Measurements from ENCODE around the gene MYO16.

Gene MYO16

DNA sequence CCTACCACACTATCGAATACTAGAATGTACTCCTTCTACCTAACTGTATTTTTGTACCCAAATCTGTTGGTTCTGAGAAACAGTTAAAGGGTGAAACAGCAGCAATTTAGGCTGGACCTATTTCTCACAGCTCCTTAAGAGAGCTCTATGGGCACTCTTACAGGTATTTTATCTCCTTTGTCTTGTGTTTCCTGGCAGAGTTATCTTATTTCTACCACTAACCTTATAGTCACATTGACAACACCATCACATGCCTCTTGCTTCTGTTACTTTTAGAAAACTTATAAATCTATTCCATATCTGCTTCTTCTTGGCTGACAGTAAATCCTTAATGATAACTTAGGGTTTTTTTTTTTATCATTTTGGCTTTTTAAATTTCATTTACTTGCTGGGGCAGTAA, 130.7 kb downstream of the MYO16 start:
- Histone ChIP-seq H3K27me3 (ENCODE audit: control insufficient read depth in 2 of 2, insufficient read depth in 2 of 2, low read length in 2 of 2) (no peaks in the 10 kb centered on the region), H3K4me3 (ENCODE audit: low read length in 2 of 2) (no peak overlapping the region), H3K36me3 (ENCODE audit: control insufficient read depth in 2 of 2, insufficient read depth in 2 of 2, low read length in 2 of 2) (no peaks in the 10 kb centered on the region), H3K9me3 (ENCODE audit: control insufficient read depth in 2 of 2, low read length in 2 of 2) (no peaks in the 10 kb centered on the region), H3K9ac (ENCODE audit: low read depth in 1 of 2, low read length in 2 of 2) (no peak overlapping the region), H3K27ac (ENCODE audit: low read depth in 2 of 2, low read length in 2 of 2) (no peak overlapping the region), H3K4me1 (ENCODE audit: control insufficient read depth in 2 of 2, insufficient read depth in 2 of 2, low read length in 2 of 2) (no peaks in the 10 kb centered on the region)

DNA sequence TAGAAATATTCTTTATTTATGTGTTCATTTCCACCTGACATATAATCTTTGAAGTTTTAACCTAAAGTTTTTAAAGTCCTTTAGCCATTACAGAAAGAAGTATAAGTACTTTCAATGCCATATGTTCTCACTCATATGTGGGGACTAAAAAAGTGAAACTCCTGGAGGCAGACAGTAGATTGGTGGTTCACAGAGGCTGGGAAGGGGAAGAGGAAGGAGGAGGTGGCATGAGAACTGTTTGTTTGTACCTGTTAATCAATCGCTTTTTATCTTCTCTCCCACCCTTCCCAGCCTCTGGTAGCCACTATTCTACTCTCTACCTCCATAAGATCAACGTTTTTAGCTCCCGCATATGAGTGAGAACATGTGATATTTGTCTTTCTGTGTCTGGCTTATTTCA, 131.1 kb downstream of the MYO16 start:
- no peaks in the 10 kb centered on the region for H3K9me3 ChIP-seq (ENCODE audit: control insufficient read depth in 2 of 2, low read length in 2 of 2)
- no peaks in the 10 kb centered on the region for H3K27me3 ChIP-seq (ENCODE audit: control insufficient read depth in 2 of 2, insufficient read depth in 2 of 2, low read length in 2 of 2)
- no peak overlapping the region for H3K4me3 ChIP-seq (ENCODE audit: low read length in 2 of 2)
- no peak overlapping the region for H3K9ac ChIP-seq (ENCODE audit: low read depth in 1 of 2, low read length in 2 of 2)
- H3K4me1 ChIP-seq (ENCODE audit: control insufficient read depth in 2 of 2, insufficient read depth in 2 of 2, low read length in 2 of 2), result no peaks in the 10 kb centered on the region
- no peak overlapping the region for H3K27ac ChIP-seq (ENCODE audit: low read depth in 2 of 2, low read length in 2 of 2)
- no peaks in the 10 kb centered on the region for H3K36me3 ChIP-seq (ENCODE audit: control insufficient read depth in 2 of 2, insufficient read depth in 2 of 2, low read length in 2 of 2)

DNA sequence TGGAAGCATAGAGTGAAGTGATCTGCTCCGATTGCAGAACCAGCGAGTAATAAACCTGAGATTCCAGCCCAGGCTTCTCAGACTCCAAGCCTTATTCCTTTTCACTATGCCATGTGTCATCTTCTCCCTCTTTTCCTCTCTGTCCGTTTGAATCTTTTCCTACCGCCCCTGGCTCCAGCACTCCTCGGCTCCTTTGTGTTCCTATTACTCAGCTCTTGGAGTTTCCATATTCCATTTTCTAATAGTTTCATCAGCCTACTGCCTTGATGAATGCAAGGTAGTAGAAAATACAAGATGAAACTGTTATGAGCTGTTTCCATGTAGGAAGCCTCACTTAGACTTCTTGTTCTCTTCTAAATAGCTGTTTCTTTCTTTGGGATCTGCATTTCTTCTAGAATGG, 138.6 kb downstream of the MYO16 start:
- no peak overlapping the region for H3K27ac ChIP-seq (ENCODE audit: low read depth in 2 of 2, low read length in 2 of 2)
- H3K36me3 ChIP-seq (ENCODE audit: control insufficient read depth in 2 of 2, insufficient read depth in 2 of 2, low read length in 2 of 2), result no peaks in the 10 kb centered on the region
- H3K9ac ChIP-seq (ENCODE audit: low read depth in 1 of 2, low read length in 2 of 2), result no peak overlapping the region
- no peaks in the 10 kb centered on the region for H3K9me3 ChIP-seq (ENCODE audit: control insufficient read depth in 2 of 2, low read length in 2 of 2)
- H3K4me3 ChIP-seq (ENCODE audit: low read length in 2 of 2), result no peak overlapping the region
- H3K4me1 ChIP-seq (ENCODE audit: control insufficient read depth in 2 of 2, insufficient read depth in 2 of 2, low read length in 2 of 2), result no peaks in the 10 kb centered on the region
- no peaks in the 10 kb centered on the region for H3K27me3 ChIP-seq (ENCODE audit: control insufficient read depth in 2 of 2, insufficient read depth in 2 of 2, low read length in 2 of 2)

DNA sequence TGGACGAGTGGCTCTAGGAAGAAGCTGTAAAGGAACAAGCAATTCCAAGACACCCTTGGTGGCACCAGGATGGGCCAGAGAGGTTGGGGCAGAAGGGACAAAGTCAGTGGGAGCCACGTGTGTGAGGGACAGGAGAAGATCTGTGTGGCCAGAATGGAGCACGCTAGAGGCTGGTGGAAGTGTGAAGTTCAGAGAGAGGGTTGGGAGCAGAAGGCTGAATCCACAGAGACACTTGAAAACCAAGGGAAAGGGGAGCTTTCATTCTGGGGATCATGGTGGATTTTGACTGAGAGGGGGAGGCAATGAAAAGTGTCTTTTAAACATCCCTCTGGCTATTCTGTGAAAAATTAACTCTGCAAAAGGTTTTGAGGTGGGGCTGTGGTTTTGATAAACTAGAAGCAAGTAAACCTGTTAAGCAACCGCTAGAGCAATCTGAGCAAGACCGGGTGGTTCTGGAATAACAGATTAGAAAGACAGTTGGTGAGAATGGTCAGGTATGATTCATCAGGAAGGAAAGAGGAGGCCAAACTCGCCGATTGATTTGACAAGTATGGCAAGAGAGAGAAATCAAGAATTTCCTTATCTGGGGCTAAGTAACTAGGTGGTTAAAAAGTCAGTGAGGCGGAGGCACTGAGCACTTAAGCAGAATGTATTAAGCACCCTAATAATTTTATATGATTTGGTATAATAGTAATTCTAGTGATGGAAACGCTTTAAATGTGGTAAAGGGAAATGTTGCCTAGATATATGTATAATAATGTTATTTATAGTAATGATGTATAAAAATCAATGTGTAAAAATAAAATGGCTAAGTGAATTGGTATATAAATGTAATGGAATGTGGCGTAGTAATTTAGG, 140.0 kb downstream of the MYO16 start:
- Histone ChIP-seq H3K9me3 (ENCODE audit: control insufficient read depth in 2 of 2, low read length in 2 of 2) (no peaks in the 10 kb centered on the region), H3K27ac (ENCODE audit: low read depth in 2 of 2, low read length in 2 of 2) (no peak overlapping the region), H3K9ac (ENCODE audit: low read depth in 1 of 2, low read length in 2 of 2) (no peak overlapping the region), H3K36me3 (ENCODE audit: control insufficient read depth in 2 of 2, insufficient read depth in 2 of 2, low read length in 2 of 2) (no peaks in the 10 kb centered on the region), H3K27me3 (ENCODE audit: control insufficient read depth in 2 of 2, insufficient read depth in 2 of 2, low read length in 2 of 2) (no peaks in the 10 kb centered on the region), H3K4me1 (ENCODE audit: control insufficient read depth in 2 of 2, insufficient read depth in 2 of 2, low read length in 2 of 2) (no peaks in the 10 kb centered on the region), H3K4me3 (ENCODE audit: low read length in 2 of 2) (no peak overlapping the region)

DNA sequence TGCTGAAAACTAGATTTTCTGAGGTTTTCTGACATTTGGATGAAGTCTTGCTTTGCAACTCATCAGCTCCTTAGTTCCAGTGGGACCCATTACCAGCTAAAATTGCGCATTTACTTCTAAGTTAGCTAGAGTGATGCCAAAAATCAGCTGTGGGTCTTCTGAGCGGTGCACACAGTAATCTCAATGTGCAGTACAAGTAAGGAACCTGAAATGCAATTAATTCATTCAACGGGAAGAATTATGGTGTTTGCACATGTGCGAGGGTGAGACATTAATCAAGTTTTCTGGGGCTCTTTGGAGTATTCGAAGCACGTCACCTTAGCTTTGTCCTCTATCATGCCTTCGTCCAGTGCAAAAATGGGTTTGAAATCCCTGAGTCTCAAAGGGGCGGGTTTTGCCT, 146.2 kb downstream of the MYO16 start:
- Histone ChIP-seq H3K9me3 (ENCODE audit: control insufficient read depth in 2 of 2, low read length in 2 of 2) (no peaks in the 10 kb centered on the region), H3K36me3 (ENCODE audit: control insufficient read depth in 2 of 2, insufficient read depth in 2 of 2, low read length in 2 of 2) (no peaks in the 10 kb centered on the region), H3K4me3 (ENCODE audit: low read length in 2 of 2) (no peak overlapping the region), H3K9ac (ENCODE audit: low read depth in 1 of 2, low read length in 2 of 2) (no peak overlapping the region), H3K27ac (ENCODE audit: low read depth in 2 of 2, low read length in 2 of 2) (no peak overlapping the region), H3K27me3 (ENCODE audit: control insufficient read depth in 2 of 2, insufficient read depth in 2 of 2, low read length in 2 of 2) (no peaks in the 10 kb centered on the region), H3K4me1 (ENCODE audit: control insufficient read depth in 2 of 2, insufficient read depth in 2 of 2, low read length in 2 of 2) (no peaks in the 10 kb centered on the region)

DNA sequence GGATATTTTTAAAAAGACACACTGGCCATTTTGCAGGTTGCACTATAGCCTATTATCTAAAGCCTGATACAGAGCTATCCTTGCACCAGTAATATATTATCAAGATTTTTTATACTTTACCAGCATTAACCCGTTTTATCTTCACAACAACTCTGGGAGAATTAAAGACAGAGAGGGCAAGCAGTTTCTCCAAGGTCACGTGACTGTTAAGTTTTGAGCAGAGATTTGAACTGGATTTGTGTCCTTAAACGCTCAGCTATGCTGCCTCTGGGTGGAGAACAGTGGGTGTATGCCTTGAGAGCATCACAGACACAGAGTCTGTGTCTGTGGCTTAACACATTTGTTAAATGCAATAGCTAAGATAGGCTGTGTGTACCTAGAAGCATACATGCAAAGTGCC, 147.2 kb downstream of the MYO16 start:
- no peaks in the 10 kb centered on the region for H3K4me1 ChIP-seq (ENCODE audit: control insufficient read depth in 2 of 2, insufficient read depth in 2 of 2, low read length in 2 of 2)
- no peak overlapping the region for H3K9ac ChIP-seq (ENCODE audit: low read depth in 1 of 2, low read length in 2 of 2)
- no peaks in the 10 kb centered on the region for H3K36me3 ChIP-seq (ENCODE audit: control insufficient read depth in 2 of 2, insufficient read depth in 2 of 2, low read length in 2 of 2)
- no peaks in the 10 kb centered on the region for H3K27me3 ChIP-seq (ENCODE audit: control insufficient read depth in 2 of 2, insufficient read depth in 2 of 2, low read length in 2 of 2)
- no peaks in the 10 kb centered on the region for H3K9me3 ChIP-seq (ENCODE audit: control insufficient read depth in 2 of 2, low read length in 2 of 2)
- H3K4me3 ChIP-seq (ENCODE audit: low read length in 2 of 2), result no peak overlapping the region
- H3K27ac ChIP-seq (ENCODE audit: low read depth in 2 of 2, low read length in 2 of 2), result no peak overlapping the region

DNA sequence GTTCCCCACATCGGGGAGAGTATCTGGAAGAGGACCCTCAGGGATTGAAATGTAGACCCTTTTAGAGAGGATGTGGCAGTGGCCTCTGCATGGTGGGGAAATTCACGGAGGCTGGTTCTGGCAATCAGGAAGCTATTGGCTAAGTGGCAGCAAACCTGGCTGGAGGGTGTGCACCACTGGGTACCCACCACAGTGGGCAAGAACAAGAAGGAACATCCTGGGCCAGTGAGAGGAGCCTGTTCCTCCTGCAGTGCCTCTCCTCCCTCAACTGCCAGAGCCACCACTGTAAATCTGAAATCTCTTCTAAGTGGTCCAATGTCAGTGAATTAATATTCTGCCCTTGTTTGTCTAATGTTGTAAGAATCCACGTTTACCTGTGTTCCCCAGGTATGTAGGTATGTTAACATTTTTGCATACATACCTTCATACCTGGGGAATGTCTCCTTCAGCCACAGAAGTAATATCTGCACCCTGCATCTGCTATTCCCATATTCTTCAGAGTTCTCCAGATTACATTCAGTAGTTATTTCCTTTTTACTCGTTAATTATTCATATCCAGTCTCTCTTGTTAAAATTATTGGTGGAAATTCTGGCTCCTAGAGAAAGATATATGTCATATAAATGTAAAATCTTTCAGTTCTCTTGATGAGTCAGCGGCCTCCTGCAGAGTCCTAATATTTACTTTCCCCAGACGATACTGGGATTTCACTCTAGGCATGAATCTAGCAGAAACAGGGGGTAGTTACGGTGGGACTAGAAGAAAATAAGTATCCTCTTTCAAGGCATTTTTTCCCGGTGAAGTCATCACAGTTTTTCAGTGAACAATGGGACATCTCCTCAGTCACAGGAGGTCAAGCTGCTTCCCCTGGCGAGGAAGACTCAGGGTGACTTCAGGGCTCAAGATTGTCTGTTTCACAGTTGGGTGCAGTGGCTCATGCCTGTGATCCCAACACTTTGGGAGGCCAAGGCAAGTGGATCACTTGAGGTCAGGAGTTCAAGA, 148.3 kb downstream of the MYO16 start:
- Histone ChIP-seq H3K27ac (ENCODE audit: low read depth in 2 of 2, low read length in 2 of 2) (no peak overlapping the region), H3K9ac (ENCODE audit: low read depth in 1 of 2, low read length in 2 of 2) (no peak overlapping the region), H3K4me3 (ENCODE audit: low read length in 2 of 2) (no peak overlapping the region), H3K9me3 (ENCODE audit: control insufficient read depth in 2 of 2, low read length in 2 of 2) (no peaks in the 10 kb centered on the region), H3K4me1 (ENCODE audit: control insufficient read depth in 2 of 2, insufficient read depth in 2 of 2, low read length in 2 of 2) (no peaks in the 10 kb centered on the region), H3K36me3 (ENCODE audit: control insufficient read depth in 2 of 2, insufficient read depth in 2 of 2, low read length in 2 of 2) (no peaks in the 10 kb centered on the region), H3K27me3 (ENCODE audit: control insufficient read depth in 2 of 2, insufficient read depth in 2 of 2, low read length in 2 of 2) (no peaks in the 10 kb centered on the region)

DNA sequence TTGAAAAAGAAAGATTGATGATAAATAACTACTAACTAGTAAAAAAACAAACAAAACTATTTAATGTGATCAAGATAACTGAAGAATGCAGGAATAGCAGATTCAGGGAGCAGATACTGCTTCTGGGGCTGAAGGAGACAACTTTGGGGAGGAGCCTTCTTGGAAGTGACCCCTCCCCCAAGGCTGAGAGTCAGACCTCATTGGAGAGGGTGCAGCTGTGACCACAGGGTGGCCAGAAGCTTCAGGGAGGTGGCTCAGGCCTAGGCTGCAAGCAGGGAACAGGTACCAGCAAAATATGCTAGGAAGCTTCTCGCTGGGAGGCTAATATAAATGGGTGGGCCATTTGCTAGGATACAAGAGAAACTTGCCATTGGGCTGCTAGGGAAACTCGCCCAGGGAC, 149.9 kb downstream of the MYO16 start:
- no peak overlapping the region for H3K27ac ChIP-seq (ENCODE audit: low read depth in 2 of 2, low read length in 2 of 2)
- H3K4me3 ChIP-seq (ENCODE audit: low read length in 2 of 2), result no peak overlapping the region
- H3K4me1 ChIP-seq (ENCODE audit: control insufficient read depth in 2 of 2, insufficient read depth in 2 of 2, low read length in 2 of 2), result no peaks in the 10 kb centered on the region
- no peaks in the 10 kb centered on the region for H3K27me3 ChIP-seq (ENCODE audit: control insufficient read depth in 2 of 2, insufficient read depth in 2 of 2, low read length in 2 of 2)
- no peaks in the 10 kb centered on the region for H3K9me3 ChIP-seq (ENCODE audit: control insufficient read depth in 2 of 2, low read length in 2 of 2)
- H3K9ac ChIP-seq (ENCODE audit: low read depth in 1 of 2, low read length in 2 of 2), result no peak overlapping the region
- no peaks in the 10 kb centered on the region for H3K36me3 ChIP-seq (ENCODE audit: control insufficient read depth in 2 of 2, insufficient read depth in 2 of 2, low read length in 2 of 2)

DNA sequence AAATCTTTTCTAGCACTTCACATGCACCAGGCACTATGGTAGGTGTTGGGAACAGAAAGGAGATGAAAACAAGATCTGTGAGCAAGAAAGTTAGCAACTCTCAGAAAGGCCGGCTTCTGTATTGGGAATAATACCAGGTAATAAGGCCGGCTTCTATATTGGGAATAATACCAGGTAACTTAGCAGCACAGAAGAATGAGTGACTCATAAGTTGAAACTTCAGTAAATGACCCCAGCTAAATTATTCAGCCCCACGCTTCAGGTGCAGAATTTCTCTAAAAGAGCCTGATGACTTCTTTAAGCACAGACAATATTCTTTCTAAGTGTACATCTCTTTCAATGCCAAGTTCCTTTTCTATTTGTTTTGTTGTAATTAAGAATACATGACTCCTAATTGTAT, 151.3 kb downstream of the MYO16 start:
- Histone ChIP-seq H3K4me3 (ENCODE audit: low read length in 2 of 2) (no peak overlapping the region), H3K9ac (ENCODE audit: low read depth in 1 of 2, low read length in 2 of 2) (no peak overlapping the region), H3K27ac (ENCODE audit: low read depth in 2 of 2, low read length in 2 of 2) (no peak overlapping the region), H3K36me3 (ENCODE audit: control insufficient read depth in 2 of 2, insufficient read depth in 2 of 2, low read length in 2 of 2) (no peaks in the 10 kb centered on the region), H3K27me3 (ENCODE audit: control insufficient read depth in 2 of 2, insufficient read depth in 2 of 2, low read length in 2 of 2) (no peaks in the 10 kb centered on the region), H3K9me3 (ENCODE audit: control insufficient read depth in 2 of 2, low read length in 2 of 2) (no peaks in the 10 kb centered on the region), H3K4me1 (ENCODE audit: control insufficient read depth in 2 of 2, insufficient read depth in 2 of 2, low read length in 2 of 2) (no peaks in the 10 kb centered on the region)

DNA sequence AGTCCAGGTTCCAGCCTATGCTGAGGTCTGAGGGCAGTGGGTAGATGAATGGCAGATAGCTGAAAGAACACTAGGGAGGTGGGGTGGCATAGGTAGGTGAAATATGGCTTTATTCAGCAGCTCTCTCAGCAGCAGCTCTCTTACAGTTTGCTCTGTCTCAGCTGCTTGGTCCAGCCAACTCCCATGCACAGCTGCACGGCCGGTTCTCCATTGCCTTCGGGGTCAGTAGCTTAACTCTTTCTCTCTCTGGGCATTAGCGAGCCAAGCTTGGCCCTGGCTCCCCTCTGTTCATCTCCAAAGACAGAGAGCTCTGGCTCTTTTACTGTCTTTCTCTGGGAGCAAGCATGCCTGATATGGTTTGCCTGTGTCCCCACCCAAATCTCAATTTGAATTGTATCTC, 151.9 kb downstream of the MYO16 start:
- Histone ChIP-seq H3K27ac (ENCODE audit: low read depth in 2 of 2, low read length in 2 of 2) (no peak overlapping the region), H3K27me3 (ENCODE audit: control insufficient read depth in 2 of 2, insufficient read depth in 2 of 2, low read length in 2 of 2) (no peaks in the 10 kb centered on the region), H3K4me3 (ENCODE audit: low read length in 2 of 2) (no peak overlapping the region), H3K9me3 (ENCODE audit: control insufficient read depth in 2 of 2, low read length in 2 of 2) (no peaks in the 10 kb centered on the region), H3K9ac (ENCODE audit: low read depth in 1 of 2, low read length in 2 of 2) (no peak overlapping the region), H3K4me1 (ENCODE audit: control insufficient read depth in 2 of 2, insufficient read depth in 2 of 2, low read length in 2 of 2) (no peaks in the 10 kb centered on the region), H3K36me3 (ENCODE audit: control insufficient read depth in 2 of 2, insufficient read depth in 2 of 2, low read length in 2 of 2) (no peaks in the 10 kb centered on the region)

All from mucosa of rectum (tissue), 2 donors.